GM12878 (cell line): Measurements from ENCODE around the gene DHDDS. TPM values are rescaled to one million over a fixed set of nuclear protein-coding genes. Genes with fewer than 3 reads are reported as not detected.
A peak's percentile ranks its signal among the peaks of the same experiment; 100 is the strongest.

Experiments
- CEBPB ChIP-seq, 2 experiments: fragments of 150-350 bp in 1 of 2; IDR thresholded peaks; 2 replicates each; pipeline ENCODE4 v1.6.1; 2012 to 2014; ENCODE audit warnings: low read depth in 2 of 2, low read length in 2 of 2, borderline replicate concordance in 1 of 2, inconsistent platforms in 1 of 2
- CHD1 ChIP-seq: IDR thresholded peaks from 2 replicates; pipeline ENCODE4 v1.6.1; 2012; ENCODE audit warnings: low read depth, low read length, improper control_type of control experiment
- CHD2 ChIP-seq: IDR thresholded peaks from 2 replicates; pipeline ENCODE4 v1.6.1; 2011; ENCODE audit warnings: low read depth, low read length, improper control_type of control experiment, borderline replicate concordance
- CREB1 ChIP-seq: IDR thresholded peaks from 2 replicates; pipeline ENCODE4 v1.6.1; 2012; ENCODE audit warnings: low read depth, mild to moderate bottlenecking, inconsistent platforms
- FOXM1 ChIP-seq: IDR thresholded peaks from 2 replicates; pipeline ENCODE4 v1.6.1; 2012; ENCODE audit warnings: low read depth, mild to moderate bottlenecking, inconsistent platforms, low read length, moderate library complexity
- KLF5 ChIP-seq: fragments of 450-650 bp; IDR thresholded peaks from 2 replicates; pipeline ENCODE4 v1.6.1; 2014; ENCODE audit warnings: mild to moderate bottlenecking; ENCODE audit not compliant: partially characterized antibody
- MXI1 ChIP-seq: fragments of 150-350 bp; IDR thresholded peaks from 2 replicates; pipeline ENCODE4 v1.6.1; 2011; ENCODE audit warnings: low read depth, mild to moderate bottlenecking, inconsistent platforms, low read length, improper control_type of control experiment
- NRF1 ChIP-seq: conservative IDR thresholded peaks from 2 replicates; pipeline ENCODE4 v1.6.1; 2011; ENCODE audit warnings: mild to moderate bottlenecking, low read depth, low read length, improper control_type of control experiment
- RAD51 ChIP-seq: fragments of 450-650 bp; IDR thresholded peaks from 2 replicates; pipeline ENCODE4 v1.6.1; 2016; ENCODE audit warnings: moderate library complexity, mild to moderate bottlenecking, inconsistent platforms
- REST ChIP-seq: IDR thresholded peaks from 2 replicates; pipeline ENCODE4 v1.6.1; 2012; ENCODE audit warnings: mild to moderate bottlenecking, low read depth, low read length
- SIN3A ChIP-seq: IDR thresholded peaks from 2 replicates; pipeline ENCODE4 v1.6.1; 2012; ENCODE audit warnings: low read depth, low read length, improper control_type of control experiment
- SREBF1 ChIP-seq: IDR thresholded peaks from 2 replicates; pipeline ENCODE4 v1.6.1; 2012; ENCODE audit warnings: mild to moderate bottlenecking, low read length
- ZBED1 ChIP-seq: IDR thresholded peaks from 2 replicates; pipeline ENCODE4 v1.6.1; 2016; ENCODE audit warnings: borderline replicate concordance
- ZNF217 ChIP-seq: fragments of 450-650 bp; IDR thresholded peaks from 2 replicates; pipeline ENCODE4 v1.6.1; 2017; ENCODE audit warnings: antibody characterized with exemption, mild to moderate bottlenecking
- ZNF274 ChIP-seq: IDR thresholded peaks from one replicate; pipeline ENCODE4 v1.8.0; 2011; ENCODE audit not compliant: insufficient read length, insufficient read depth
- polyA plus RNA-seq, 11 experiments: library from polyadenylated mRNA; depleted of rRNA in 4 of 11; unstranded in 6 of 11; stranded (reverse) in 5 of 11; fragments of >200 nt; fragmentation: Nextera tagmentation in 4 of 11; fragmentation: Illumina TruSeq in 1 of 11; extraction: Ambion mirVana in 4 of 11; extraction: Trizol in 1 of 11; gene quantifications; 1 replicate in 1 of 11; 2 replicates in 10 of 11; pipeline versions ENCODE4 v1.2.1 to v1.2.3, GENCODE V29; 2011 to 2016; ENCODE audit warnings: inconsistent platforms in 2 of 11, missing spikeins in 2 of 11, low read depth in 1 of 11
- total RNA-seq, 4 experiments: library from RNA; depleted of rRNA in 3 of 4; stranded (reverse); fragments of >200 nt in 3 of 4; fragmentation: Illumina TruSeq in 1 of 4; extraction: Trizol in 1 of 4; gene quantifications; 2 replicates each; pipeline versions ENCODE4 v1.2.1 to v1.2.3, GENCODE V29; 2013 to 2021
- TF ChIP-seq, protein P1 (sequence below): fragments of 450-650 bp; conservative IDR thresholded peaks from 2 replicates; pipeline ENCODE4 v1.6.1; 2017; ENCODE audit warnings: mild to moderate bottlenecking, moderate library complexity
- TF ChIP-seq, protein P2 (sequence below): fragments of 450-650 bp; IDR thresholded peaks from 2 replicates; pipeline ENCODE4 v1.6.1; 2017; ENCODE audit warnings: mild to moderate bottlenecking
- TF ChIP-seq, protein P3 (sequence below): IDR thresholded peaks from 2 replicates; pipeline ENCODE4 v1.6.1; 2012; ENCODE audit warnings: improper control_type of control experiment, low read depth, low read length; ENCODE audit not compliant: insufficient replicate concordance

Gene DHDDS
- total and polyA plus RNA-seq, 10 of the 15 experiments (the other 5 are each of a cell fraction or from before 2014, with no cell fraction given), result 22.7 to 47.5 (median 36.4) TPM

GRCh38 chr1:26472320-26472900 lies 40.3 kb downstream of the DHDDS start, which contains the start of gene HMGN2 (continued):
- TF ChIP-seq, protein P1, sequence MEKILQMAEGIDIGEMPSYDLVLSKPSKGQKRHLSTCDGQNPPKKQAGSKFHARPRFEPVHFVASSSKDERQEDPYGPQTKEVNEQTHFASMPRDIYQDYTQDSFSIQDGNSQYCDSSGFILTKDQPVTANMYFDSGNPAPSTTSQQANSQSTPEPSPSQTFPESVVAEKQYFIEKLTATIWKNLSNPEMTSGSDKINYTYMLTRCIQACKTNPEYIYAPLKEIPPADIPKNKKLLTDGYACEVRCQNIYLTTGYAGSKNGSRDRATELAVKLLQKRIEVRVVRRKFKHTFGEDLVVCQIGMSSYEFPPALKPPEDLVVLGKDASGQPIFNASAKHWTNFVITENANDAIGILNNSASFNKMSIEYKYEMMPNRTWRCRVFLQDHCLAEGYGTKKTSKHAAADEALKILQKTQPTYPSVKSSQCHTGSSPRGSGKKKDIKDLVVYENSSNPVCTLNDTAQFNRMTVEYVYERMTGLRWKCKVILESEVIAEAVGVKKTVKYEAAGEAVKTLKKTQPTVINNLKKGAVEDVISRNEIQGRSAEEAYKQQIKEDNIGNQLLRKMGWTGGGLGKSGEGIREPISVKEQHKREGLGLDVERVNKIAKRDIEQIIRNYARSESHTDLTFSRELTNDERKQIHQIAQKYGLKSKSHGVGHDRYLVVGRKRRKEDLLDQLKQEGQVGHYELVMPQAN, result peak; percentile 80
- TF ChIP-seq ZNF274 (no peak), ZNF217 (0 out of 2 replicates have a peak, but pooled peaks have one; percentile 35), RAD51 (peak; percentile 85), CEBPB (IDR thresholded peaks at IDR 0.05; ENCODE audit: borderline replicate concordance in 1 of 2, low read depth in 2 of 2, low read length in 2 of 2) (no peak), ZBED1 (no peak; the same call in 1 of the 2 replicates), SREBF1 (no peak), CHD1 (peak; percentile 86), CREB1 (no peak), REST (no peak), FOXM1 (no peak), SIN3A (no peak), MXI1 (no peak), KLF5 (peak; percentile 82), NRF1 (no peak), CHD2 (no peak)
- TF ChIP-seq, protein P2, sequence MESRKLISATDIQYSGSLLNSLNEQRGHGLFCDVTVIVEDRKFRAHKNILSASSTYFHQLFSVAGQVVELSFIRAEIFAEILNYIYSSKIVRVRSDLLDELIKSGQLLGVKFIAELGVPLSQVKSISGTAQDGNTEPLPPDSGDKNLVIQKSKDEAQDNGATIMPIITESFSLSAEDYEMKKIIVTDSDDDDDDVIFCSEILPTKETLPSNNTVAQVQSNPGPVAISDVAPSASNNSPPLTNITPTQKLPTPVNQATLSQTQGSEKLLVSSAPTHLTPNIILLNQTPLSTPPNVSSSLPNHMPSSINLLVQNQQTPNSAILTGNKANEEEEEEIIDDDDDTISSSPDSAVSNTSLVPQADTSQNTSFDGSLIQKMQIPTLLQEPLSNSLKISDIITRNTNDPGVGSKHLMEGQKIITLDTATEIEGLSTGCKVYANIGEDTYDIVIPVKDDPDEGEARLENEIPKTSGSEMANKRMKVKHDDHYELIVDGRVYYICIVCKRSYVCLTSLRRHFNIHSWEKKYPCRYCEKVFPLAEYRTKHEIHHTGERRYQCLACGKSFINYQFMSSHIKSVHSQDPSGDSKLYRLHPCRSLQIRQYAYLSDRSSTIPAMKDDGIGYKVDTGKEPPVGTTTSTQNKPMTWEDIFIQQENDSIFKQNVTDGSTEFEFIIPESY, result no peak
- TF ChIP-seq, protein P3, sequence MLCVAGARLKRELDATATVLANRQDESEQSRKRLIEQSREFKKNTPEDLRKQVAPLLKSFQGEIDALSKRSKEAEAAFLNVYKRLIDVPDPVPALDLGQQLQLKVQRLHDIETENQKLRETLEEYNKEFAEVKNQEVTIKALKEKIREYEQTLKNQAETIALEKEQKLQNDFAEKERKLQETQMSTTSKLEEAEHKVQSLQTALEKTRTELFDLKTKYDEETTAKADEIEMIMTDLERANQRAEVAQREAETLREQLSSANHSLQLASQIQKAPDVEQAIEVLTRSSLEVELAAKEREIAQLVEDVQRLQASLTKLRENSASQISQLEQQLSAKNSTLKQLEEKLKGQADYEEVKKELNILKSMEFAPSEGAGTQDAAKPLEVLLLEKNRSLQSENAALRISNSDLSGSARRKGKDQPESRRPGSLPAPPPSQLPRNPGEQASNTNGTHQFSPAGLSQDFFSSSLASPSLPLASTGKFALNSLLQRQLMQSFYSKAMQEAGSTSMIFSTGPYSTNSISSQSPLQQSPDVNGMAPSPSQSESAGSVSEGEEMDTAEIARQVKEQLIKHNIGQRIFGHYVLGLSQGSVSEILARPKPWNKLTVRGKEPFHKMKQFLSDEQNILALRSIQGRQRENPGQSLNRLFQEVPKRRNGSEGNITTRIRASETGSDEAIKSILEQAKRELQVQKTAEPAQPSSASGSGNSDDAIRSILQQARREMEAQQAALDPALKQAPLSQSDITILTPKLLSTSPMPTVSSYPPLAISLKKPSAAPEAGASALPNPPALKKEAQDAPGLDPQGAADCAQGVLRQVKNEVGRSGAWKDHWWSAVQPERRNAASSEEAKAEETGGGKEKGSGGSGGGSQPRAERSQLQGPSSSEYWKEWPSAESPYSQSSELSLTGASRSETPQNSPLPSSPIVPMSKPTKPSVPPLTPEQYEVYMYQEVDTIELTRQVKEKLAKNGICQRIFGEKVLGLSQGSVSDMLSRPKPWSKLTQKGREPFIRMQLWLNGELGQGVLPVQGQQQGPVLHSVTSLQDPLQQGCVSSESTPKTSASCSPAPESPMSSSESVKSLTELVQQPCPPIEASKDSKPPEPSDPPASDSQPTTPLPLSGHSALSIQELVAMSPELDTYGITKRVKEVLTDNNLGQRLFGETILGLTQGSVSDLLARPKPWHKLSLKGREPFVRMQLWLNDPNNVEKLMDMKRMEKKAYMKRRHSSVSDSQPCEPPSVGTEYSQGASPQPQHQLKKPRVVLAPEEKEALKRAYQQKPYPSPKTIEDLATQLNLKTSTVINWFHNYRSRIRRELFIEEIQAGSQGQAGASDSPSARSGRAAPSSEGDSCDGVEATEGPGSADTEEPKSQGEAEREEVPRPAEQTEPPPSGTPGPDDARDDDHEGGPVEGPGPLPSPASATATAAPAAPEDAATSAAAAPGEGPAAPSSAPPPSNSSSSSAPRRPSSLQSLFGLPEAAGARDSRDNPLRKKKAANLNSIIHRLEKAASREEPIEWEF, result no peak
